Measurements from ENCODE around the gene PSMD3. TPM values are rescaled to one million over a fixed set of nuclear protein-coding genes. Genes with fewer than 3 reads are reported as not detected.

Gene PSMD3
- total RNA-seq, 1 experiment from 2014 or later = 174 TPM

DNA sequence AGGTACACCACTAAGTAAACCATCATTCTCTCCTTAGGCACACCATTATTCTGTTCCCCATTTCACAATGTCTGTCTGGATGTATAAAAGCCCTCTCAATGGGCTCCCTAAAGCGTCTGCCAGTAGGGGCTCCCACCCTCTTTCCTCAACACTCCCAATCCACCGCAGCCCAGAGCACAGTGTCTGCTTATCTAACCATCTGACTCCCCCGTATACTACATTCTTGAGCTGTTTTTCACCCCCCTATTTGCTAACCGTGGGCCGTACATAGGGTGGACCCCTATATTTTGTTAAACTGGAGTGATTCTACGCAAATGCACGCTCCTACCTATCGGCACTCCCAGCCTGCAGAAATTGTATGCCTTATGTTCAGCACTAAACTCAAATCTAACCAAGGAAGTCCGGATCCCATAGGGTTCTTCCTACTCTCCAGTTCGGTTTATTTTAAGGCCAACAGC, 685 bp upstream of the PSMD3 start:
- DNase-seq = peak; percentile 68
- TF ChIP-seq, protein P1, sequence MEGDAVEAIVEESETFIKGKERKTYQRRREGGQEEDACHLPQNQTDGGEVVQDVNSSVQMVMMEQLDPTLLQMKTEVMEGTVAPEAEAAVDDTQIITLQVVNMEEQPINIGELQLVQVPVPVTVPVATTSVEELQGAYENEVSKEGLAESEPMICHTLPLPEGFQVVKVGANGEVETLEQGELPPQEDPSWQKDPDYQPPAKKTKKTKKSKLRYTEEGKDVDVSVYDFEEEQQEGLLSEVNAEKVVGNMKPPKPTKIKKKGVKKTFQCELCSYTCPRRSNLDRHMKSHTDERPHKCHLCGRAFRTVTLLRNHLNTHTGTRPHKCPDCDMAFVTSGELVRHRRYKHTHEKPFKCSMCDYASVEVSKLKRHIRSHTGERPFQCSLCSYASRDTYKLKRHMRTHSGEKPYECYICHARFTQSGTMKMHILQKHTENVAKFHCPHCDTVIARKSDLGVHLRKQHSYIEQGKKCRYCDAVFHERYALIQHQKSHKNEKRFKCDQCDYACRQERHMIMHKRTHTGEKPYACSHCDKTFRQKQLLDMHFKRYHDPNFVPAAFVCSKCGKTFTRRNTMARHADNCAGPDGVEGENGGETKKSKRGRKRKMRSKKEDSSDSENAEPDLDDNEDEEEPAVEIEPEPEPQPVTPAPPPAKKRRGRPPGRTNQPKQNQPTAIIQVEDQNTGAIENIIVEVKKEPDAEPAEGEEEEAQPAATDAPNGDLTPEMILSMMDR (conservative IDR thresholded peaks at IDR 0.05) = no peak; the same call in 2 of the 3 replicates

More for the DNA sequence above, 685 bp upstream of the PSMD3 start:
- H3K14ac ChIP-seq (ENCODE audit: insufficient read depth, low read length) = peak overlapping the region; percentile 10; the same call in 1 of the 2 replicates
- H4K5ac ChIP-seq (ENCODE audit: insufficient read length, low read depth, low read length) = no peak overlapping the region
- H3K23me2 ChIP-seq (ENCODE audit: insufficient read length, low read depth, low read length, poor library complexity, severe bottlenecking) = peaks cover 12% of the 10 kb centered on the region
- H2BK15ac ChIP-seq (ENCODE audit: low read depth, low read length) = no peak overlapping the region
- no peak overlapping the region for H2AFZ ChIP-seq (ENCODE audit: low read length)
- H2BK12ac ChIP-seq (ENCODE audit: insufficient read length, low read depth, low read length) = no peak overlapping the region
- Mint-ChIP-seq H3K36me3 (ENCODE audit: insufficient read depth in 1 of 3, low read depth in 3 of 3) (peaks cover 12 to 20% (median 17%) of the 10 kb centered on the region in 3 experiments; a peak in 6 of 7 replicates), H3K27me3 (ENCODE audit: low read depth) (peaks cover 2% of the 10 kb centered on the region; the same call in 1 of the 2 replicates), H3K27ac (peak overlapping the region; percentile 86 to 99 (median 96)), H3K4me3 (peak overlapping the region; percentile 96 to 98), H3K9me3 (no peaks in the 10 kb centered on the region), H3K4me1 (peaks cover 23 to 28% of the 10 kb centered on the region in 2 experiments)
- no peak overlapping the region for H2BK5ac ChIP-seq (ENCODE audit: insufficient read length, low read length)
- H3K4me1 ChIP-seq (ENCODE audit: insufficient read depth, low read length) = peaks cover 8% of the 10 kb centered on the region
- H4K8ac ChIP-seq (replicated peaks; ENCODE audit: insufficient read length, low read depth, low read length) = no peak overlapping the region
- H4K91ac ChIP-seq (ENCODE audit: insufficient read length, low read depth, low read length) = no peak overlapping the region
- WGBS (ENCODE audit: extremely low coverage, insufficient read length, low lambda C conversion rate) = no CpG with 5 or more reads among the region's 10 CpGs
- H3K27ac ChIP-seq (ENCODE audit: insufficient read length, low read depth, low read length) = peak overlapping the region; percentile 36
- H3K79me1 ChIP-seq (ENCODE audit: insufficient read depth, low read depth, low read length, poor library complexity, severe bottlenecking) = peaks cover 2% of the 10 kb centered on the region
- H2AK5ac ChIP-seq (ENCODE audit: insufficient read length, low read length) = no peak overlapping the region
- no peak overlapping the region for H2BK20ac ChIP-seq (ENCODE audit: low read depth, low read length, poor library complexity, severe bottlenecking)
- H3K79me2 ChIP-seq (ENCODE audit: insufficient read depth, low read length) = peaks cover 12% of the 10 kb centered on the region
- no peak overlapping the region for H3K4ac ChIP-seq (ENCODE audit: low read depth, low read length)
- H4K20me1 ChIP-seq (ENCODE audit: control insufficient read depth, insufficient read depth, insufficient read length) = no peaks in the 10 kb centered on the region
- no peak overlapping the region for H3K56ac ChIP-seq (ENCODE audit: insufficient read length, low read depth, low read length)
- H3T11ph ChIP-seq (ENCODE audit: low read length) = no peak overlapping the region
- no peak overlapping the region for H3K23ac ChIP-seq (ENCODE audit: insufficient read length, low read depth, low read length)
- H3K9me3 ChIP-seq (ENCODE audit: control insufficient read depth, low read depth, low read length) = no peaks in the 10 kb centered on the region
- H3K9ac ChIP-seq (ENCODE audit: extremely low read depth, insufficient read length, low read length) = peak overlapping the region; percentile 60
- no peak overlapping the region for H2BK120ac ChIP-seq (ENCODE audit: low read depth, low read length, poor library complexity, severe bottlenecking)
- no peaks in the 10 kb centered on the region for H3K27me3 ChIP-seq (ENCODE audit: insufficient read depth, low read length)
- H3K18ac ChIP-seq (ENCODE audit: insufficient read length, low read depth, low read length) = peak overlapping the region; percentile 45
- H3K4me2 ChIP-seq (ENCODE audit: insufficient read depth, insufficient read length, low read length) = peak overlapping the region; percentile 78
